Spleen (tissue), 11 donors: ENCODE measurements around the gene DNAJC3. TPM values are rescaled to one million over a fixed set of nuclear protein-coding genes. Genes with fewer than 3 reads are reported as not detected.
"Not testable (repeated sequence)": the region's sequence is repeated elsewhere in the genome, so short reads cannot be mapped to it uniquely, and the experiment has no call there.

Source experiments
- DNase-seq: peaks from one replicate; pipeline ENCODE4 v3.0.0-alpha.2; 2020
- H3K27ac ChIP-seq, 8 donors: fragments of 200-600 bp; sonication (generic) in 7 of 8; 1 replicate in 4 of 8; 2 replicates in 4 of 8; pipeline versions ENCODE4 v1.5.0 to v1.8.0; 2016 to 2021; ENCODE audit warnings: inconsistent platforms in 4 of 8, mild to moderate bottlenecking in 4 of 8, moderate library complexity in 1 of 8
- H3K27me3 ChIP-seq, 7 donors: fragments of 200-600 bp; sonication (generic) in 6 of 7; replicated peaks in 1 of 7; 1 replicate in 4 of 7; 2 replicates in 3 of 7; pipeline versions ENCODE4 v1.5.0 to v1.8.0; 2016 to 2021; ENCODE audit warnings: inconsistent platforms in 3 of 7, mild to moderate bottlenecking in 1 of 7
- H3K36me3 ChIP-seq, 6 donors: fragments of 200-600 bp; sonication (generic) in 5 of 6; 1 replicate in 4 of 6; 2 replicates in 2 of 6; pipeline versions ENCODE4 v1.5.0 to v1.8.0; 2016 to 2021; ENCODE audit warnings: inconsistent platforms in 2 of 6
- H3K4me1 ChIP-seq, 6 donors: fragments of 200-600 bp; sonication (generic) in 5 of 6; 1 replicate in 3 of 6; 2 replicates in 3 of 6; pipeline versions ENCODE4 v1.5.0 to v1.8.0; 2016 to 2021; ENCODE audit warnings: inconsistent platforms in 3 of 6
- H3K4me3 ChIP-seq, 8 donors: fragments of 200-600 bp; sonication (generic) in 7 of 8; 1 replicate in 4 of 8; 2 replicates in 4 of 8; pipeline versions ENCODE4 v1.5.0 to v1.8.0; 2016 to 2021; ENCODE audit warnings: inconsistent platforms in 4 of 8, mild to moderate bottlenecking in 4 of 8, moderate library complexity in 2 of 8
- H3K9me3 ChIP-seq, 8 donors: fragments of 200-600 bp; sonication (generic) in 7 of 8; 1 replicate in 4 of 8; 2 replicates in 4 of 8; pipeline versions ENCODE4 v1.5.0 to v1.8.0; 2016 to 2021; ENCODE audit warnings: inconsistent platforms in 4 of 8
- POLR2A ChIP-seq, 3 donors: fragments of 450-650 bp; IDR thresholded peaks; one replicate each; pipeline ENCODE4 v1.5.1; 2017; ENCODE audit warnings: antibody characterized with exemption in 3 of 3, mild to moderate bottlenecking in 1 of 3
- POLR2AphosphoS5 ChIP-seq, 3 donors: sonication (generic); formaldehyde crosslinking; IDR thresholded peaks; one replicate each; pipeline ENCODE4 v1.5.1; 2017; ENCODE audit warnings: antibody characterized with exemption in 3 of 3
- WGBS, 5 donors: extraction: QIAGEN DNeasy Blood & Tissue Kit in 3 of 5; methylation state at CpG; one replicate each; pipeline versions ENCODE4 v1.1.5 to v1.1.7; 2013 to 2018; 5-methylcytosine and 5-hydroxymethylcytosine counted together
- intact Hi-C: fragments of 100-400 bp; cut with DNase I; formaldehyde crosslinking; loops from one replicate; pipeline ENCODE4 v1.15.0; 2023; ENCODE audit warnings: low total_unique reads
- polyA plus RNA-seq, 3 donors: library from polyadenylated mRNA; stranded (reverse); fragments of 200-250 nt; gene quantifications; one replicate each; pipeline ENCODE4 v1.2.1, GENCODE V29; 2013
- total RNA-seq, 7 donors: library from RNA; depleted of rRNA in 3 of 7; stranded (reverse); fragments of >200 nt in 3 of 7; fragmentation: NEBNext Ultra II Directional in 4 of 7; extraction: Animal tissue kit (Norgen Biotek cat#: 25700) in 4 of 7; gene quantifications; one replicate each; pipeline versions ENCODE4 v1.1.0 to v1.2.1, GENCODE V29; 2016 to 2021
- TF ChIP-seq, protein P1 (sequence below), 11 experiments: fragments of 200-600 bp in 7 of 11; fragments of 450-650 bp in 4 of 11; sonication (generic) in 4 of 11; IDR thresholded peaks in 8 of 11; conservative IDR thresholded peaks in 3 of 11; 1 replicate in 7 of 11; 2 replicates in 4 of 11; pipeline versions ENCODE4 v1.4.0 to v1.8.0; 2016 to 2021; ENCODE audit warnings: antibody characterized with exemption in 11 of 11, inconsistent platforms in 4 of 11, mild to moderate bottlenecking in 1 of 11
- donor health status: healthy with polysubstance abuse.
- donor health status: DM: no; HTN: no; CAD: no; lungs with moderate emphysema.
- donor health status: DM: no; HTN: no; CAD: no.
- donor health status: Bipolar disorder and iron deficiency.
- donor health status: healthy.
- donor health status: DM: no; HTN: no; CAD: no.
- donor health status: DM: yes; HTN: yes; CAD: no.

Gene DNAJC3
- total and polyA plus RNA-seq, 10 donors = 5.0 to 56.8 (median 45.0) TPM

DNA sequence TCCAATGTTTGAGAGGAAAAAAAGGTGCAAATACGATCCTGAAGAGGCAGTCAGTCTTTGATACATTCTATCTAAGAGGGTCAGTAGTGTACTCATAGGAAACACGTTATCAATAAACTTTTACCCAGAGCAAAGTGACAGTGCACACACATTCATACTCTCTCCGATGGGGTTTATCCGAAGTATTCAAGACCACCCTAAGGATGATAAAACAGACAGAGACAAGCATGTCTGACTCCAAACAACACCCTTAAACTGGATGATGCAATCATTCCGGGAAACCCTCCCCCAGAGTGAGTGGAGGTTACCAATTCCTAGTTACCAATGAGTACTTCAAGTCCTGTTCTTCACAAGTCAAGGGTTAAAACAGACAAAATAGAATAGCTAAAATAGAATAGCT lies 79.1 kb downstream of the DNAJC3 start:
- no peak overlapping the region for H3K4me3 ChIP-seq
- no peak for TF ChIP-seq POLR2A (IDR thresholded peaks at IDR 0.05)
- TF ChIP-seq, protein P1, sequence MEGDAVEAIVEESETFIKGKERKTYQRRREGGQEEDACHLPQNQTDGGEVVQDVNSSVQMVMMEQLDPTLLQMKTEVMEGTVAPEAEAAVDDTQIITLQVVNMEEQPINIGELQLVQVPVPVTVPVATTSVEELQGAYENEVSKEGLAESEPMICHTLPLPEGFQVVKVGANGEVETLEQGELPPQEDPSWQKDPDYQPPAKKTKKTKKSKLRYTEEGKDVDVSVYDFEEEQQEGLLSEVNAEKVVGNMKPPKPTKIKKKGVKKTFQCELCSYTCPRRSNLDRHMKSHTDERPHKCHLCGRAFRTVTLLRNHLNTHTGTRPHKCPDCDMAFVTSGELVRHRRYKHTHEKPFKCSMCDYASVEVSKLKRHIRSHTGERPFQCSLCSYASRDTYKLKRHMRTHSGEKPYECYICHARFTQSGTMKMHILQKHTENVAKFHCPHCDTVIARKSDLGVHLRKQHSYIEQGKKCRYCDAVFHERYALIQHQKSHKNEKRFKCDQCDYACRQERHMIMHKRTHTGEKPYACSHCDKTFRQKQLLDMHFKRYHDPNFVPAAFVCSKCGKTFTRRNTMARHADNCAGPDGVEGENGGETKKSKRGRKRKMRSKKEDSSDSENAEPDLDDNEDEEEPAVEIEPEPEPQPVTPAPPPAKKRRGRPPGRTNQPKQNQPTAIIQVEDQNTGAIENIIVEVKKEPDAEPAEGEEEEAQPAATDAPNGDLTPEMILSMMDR (IDR thresholded peaks at IDR 0.05 in 8 of 11, conservative IDR thresholded peaks at IDR 0.05 in 3 of 11) = no peak
- TF ChIP-seq POLR2AphosphoS5 (IDR thresholded peaks at IDR 0.05) = no peak
- H3K9me3 ChIP-seq = no peaks in the 10 kb centered on the region
- H3K27me3 ChIP-seq = no peaks in the 10 kb centered on the region
- peaks cover 0 to 40% (median 4%) of the 10 kb centered on the region in 6 donors for H3K36me3 ChIP-seq
- WGBS, 5 donors = 88 to 96% (median 91%) methylated on average over 5 of the region's 5 CpGs
- no peak overlapping the region for H3K27ac ChIP-seq
- intact Hi-C loops = no loop called here
- DNase-seq = no peak
- H3K4me1 ChIP-seq = no peaks in the 10 kb centered on the region

GRCh38 chr13:95762626-95763025 lies 85.7 kb downstream of the DNAJC3 start:
- H3K9me3 ChIP-seq, H3K4me1 ChIP-seq, H3K27me3 ChIP-seq, H3K27ac ChIP-seq, intact Hi-C loops, DNase-seq, H3K4me3 ChIP-seq: not testable (repeated sequence)
- WGBS, 5 donors = 84 to 96% (median 91%) methylated on average over 3 of the region's 3 CpGs
- H3K36me3 ChIP-seq = peaks cover 0 to 99% (median 34%) of the 10 kb centered on the region in 6 donors

DNA sequence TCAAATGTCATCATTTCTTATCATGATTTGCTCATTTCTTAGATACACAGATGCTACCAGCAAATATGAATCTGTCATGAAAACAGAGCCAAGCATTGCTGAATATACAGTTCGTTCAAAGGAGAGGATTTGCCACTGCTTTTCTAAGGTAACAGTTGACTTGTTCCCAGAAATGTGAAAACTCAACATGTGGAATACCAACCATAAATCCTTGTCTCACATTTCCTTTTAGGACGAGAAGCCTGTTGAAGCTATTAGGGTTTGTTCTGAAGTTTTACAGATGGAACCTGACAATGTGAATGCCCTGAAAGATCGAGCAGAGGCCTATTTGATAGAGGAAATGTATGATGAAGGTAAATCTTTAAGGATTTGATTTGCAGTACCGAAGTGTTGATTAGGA lies 86.7 kb downstream of the DNAJC3 start:
- H3K4me1 ChIP-seq = no peaks in the 10 kb centered on the region
- intact Hi-C loops = no loop called here
- no peak overlapping the region for H3K27ac ChIP-seq
- TF ChIP-seq POLR2A (IDR thresholded peaks at IDR 0.05) (no peak), POLR2AphosphoS5 (IDR thresholded peaks at IDR 0.05) (no peak)
- TF ChIP-seq, protein P1 (IDR thresholded peaks at IDR 0.05 in 8 of 11, conservative IDR thresholded peaks at IDR 0.05 in 3 of 11) = no peak
- no peak overlapping the region for H3K4me3 ChIP-seq
- WGBS, 5 donors = 84 to 93% (median 90%) methylated on average over 4 of the region's 4 CpGs
- no peaks in the 10 kb centered on the region for H3K27me3 ChIP-seq
- DNase-seq = no peak
- no peaks in the 10 kb centered on the region for H3K9me3 ChIP-seq
- peaks cover 0 to 99% (median 37%) of the 10 kb centered on the region in 6 donors for H3K36me3 ChIP-seq

DNA sequence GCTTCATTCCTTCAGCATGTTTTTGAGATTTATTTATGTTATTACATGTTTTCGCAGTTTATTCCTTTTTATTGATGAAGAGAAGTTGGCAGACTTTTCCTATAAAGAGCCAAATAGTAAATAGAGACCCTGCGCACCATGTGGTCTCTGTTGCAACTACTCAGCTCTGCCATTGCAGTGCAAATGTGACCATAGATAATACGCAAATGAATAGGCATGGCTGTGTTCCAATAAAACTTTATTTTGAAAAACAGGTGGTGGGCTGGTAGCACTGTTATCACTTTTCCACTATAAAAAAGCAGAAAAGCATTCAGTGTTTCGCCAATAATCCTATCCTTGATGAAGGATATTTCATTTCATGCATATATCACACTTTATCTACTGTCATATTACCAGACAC lies 95.0 kb downstream of the DNAJC3 start:
- Histone ChIP-seq H3K36me3 (peaks cover 0 to 86% (median 15%) of the 10 kb centered on the region in 6 donors), H3K27ac (no peak overlapping the region), H3K9me3 (no peaks in the 10 kb centered on the region), H3K4me3 (no peak overlapping the region), H3K27me3 (no peaks in the 10 kb centered on the region), H3K4me1 (no peaks in the 10 kb centered on the region)
- no peak for DNase-seq
- TF ChIP-seq POLR2AphosphoS5 (IDR thresholded peaks at IDR 0.05) (no peak), POLR2A (IDR thresholded peaks at IDR 0.05) (no peak)
- TF ChIP-seq, protein P1 (IDR thresholded peaks at IDR 0.05 in 8 of 11, conservative IDR thresholded peaks at IDR 0.05 in 3 of 11) = no peak
- intact Hi-C loops = no loop called here
- WGBS, 5 donors = 90 to 98% (median 93%) methylated on average over 4 of the region's 4 CpGs

GRCh38 chr13:95779522-95779921 lies 102.6 kb downstream of the DNAJC3 start:
- H3K4me1 ChIP-seq = no peaks in the 10 kb centered on the region
- no peak for DNase-seq

More at GRCh38 chr13:95779522-95779921, 102.6 kb downstream of the DNAJC3 start:
- WGBS, 5 donors = 55 to 91% (median 88%) methylated on average over 1 of the region's 1 CpG
- H3K27ac ChIP-seq = no peak overlapping the region
- H3K27me3 ChIP-seq = no peaks in the 10 kb centered on the region
- peaks cover 0 to 10% (median 6%) of the 10 kb centered on the region in 8 donors for H3K9me3 ChIP-seq
- H3K36me3 ChIP-seq = peaks cover 0 to 93% (median 21%) of the 10 kb centered on the region in 6 donors
- intact Hi-C loops = no loop called here
- H3K4me3 ChIP-seq = no peak overlapping the region
- TF ChIP-seq POLR2A (IDR thresholded peaks at IDR 0.05) = no peak
- TF ChIP-seq, protein P1 (IDR thresholded peaks at IDR 0.05 in 8 of 11, conservative IDR thresholded peaks at IDR 0.05 in 3 of 11) = no peak
- TF ChIP-seq POLR2AphosphoS5 (IDR thresholded peaks at IDR 0.05) = no peak
